Activated T-cell treated with anti-CD3 and anti-CD28 coated beads, Interleukin-2, amount 50 U/mL, for 72 hours (primary cell): ENCODE measurements around the gene TMPRSS7. TPM values are rescaled to one million over a fixed set of nuclear protein-coding genes. Genes with fewer than 3 reads are reported as not detected.
"Not testable (repeated sequence)": the region's sequence is repeated elsewhere in the genome, so short reads cannot be mapped to it uniquely, and the experiment has no call there.

Experiments
- ATAC-seq, 2 donors: fragments of 150-1000 bp; cut with Tn5 transposase; replicated peaks in 1 of 2; 2 replicates each; pipeline ENCODE4 v1.10.0; 2021; ENCODE audit warnings: moderate library complexity in 2 of 2, mild to moderate bottlenecking in 1 of 2
- DNase-seq, 2 donors: peaks; one replicate each; pipeline ENCODE4 v3.0.0; 2021 to 2022; ENCODE audit warnings: mixed read lengths in 1 of 2
- H3K27ac Mint-ChIP-seq: one replicate; pipeline ENCODE4 v1.8.0; 2022; ENCODE audit warnings: mild to moderate bottlenecking, moderate library complexity, mixed read lengths
- H3K27me3 Mint-ChIP-seq: one replicate; pipeline ENCODE4 v1.8.0; 2022; ENCODE audit warnings: low read depth, mixed read lengths
- H3K36me3 Mint-ChIP-seq, 2 donors: one replicate each; pipeline ENCODE4 v1.8.0; 2022; ENCODE audit warnings: mixed read lengths in 2 of 2, mild to moderate bottlenecking in 1 of 2; ENCODE audit not compliant: insufficient read depth in 2 of 2
- H3K4me1 Mint-ChIP-seq: one replicate; pipeline ENCODE4 v1.8.0; 2022; ENCODE audit warnings: low read depth, mixed read lengths
- H3K4me3 Mint-ChIP-seq, 2 donors: one replicate each; pipeline ENCODE4 v1.8.0; 2022; ENCODE audit warnings: mild to moderate bottlenecking in 2 of 2, mixed read lengths in 2 of 2, moderate library complexity in 2 of 2
- H3K9me3 Mint-ChIP-seq, 2 donors: one replicate each; pipeline ENCODE4 v1.8.0; 2022; ENCODE audit warnings: mixed read lengths in 2 of 2
- total RNA-seq, 2 donors: library from RNA; stranded (reverse); gene quantifications; one replicate each; pipeline ENCODE4 v1.2.3, GENCODE V29; 2022

The TMPRSS7 gene
- total RNA-seq, 2 donors from 2014 or later = 0.09 to 0.17 TPM

GRCh38 chr3:112018712-112019111 lies 15.8 kb upstream of the TMPRSS7 start:
- ATAC-seq (no peak), DNase-seq (no peak)
- peaks cover 10% of the 10 kb centered on the region for H3K4me1 Mint-ChIP-seq
- no peaks in the 10 kb centered on the region for H3K27me3 Mint-ChIP-seq
- no peak overlapping the region for H3K4me3 Mint-ChIP-seq
- no peaks in the 10 kb centered on the region for H3K9me3 Mint-ChIP-seq
- H3K27ac Mint-ChIP-seq = no peak overlapping the region
- H3K36me3 Mint-ChIP-seq = no peaks in the 10 kb centered on the region

DNA sequence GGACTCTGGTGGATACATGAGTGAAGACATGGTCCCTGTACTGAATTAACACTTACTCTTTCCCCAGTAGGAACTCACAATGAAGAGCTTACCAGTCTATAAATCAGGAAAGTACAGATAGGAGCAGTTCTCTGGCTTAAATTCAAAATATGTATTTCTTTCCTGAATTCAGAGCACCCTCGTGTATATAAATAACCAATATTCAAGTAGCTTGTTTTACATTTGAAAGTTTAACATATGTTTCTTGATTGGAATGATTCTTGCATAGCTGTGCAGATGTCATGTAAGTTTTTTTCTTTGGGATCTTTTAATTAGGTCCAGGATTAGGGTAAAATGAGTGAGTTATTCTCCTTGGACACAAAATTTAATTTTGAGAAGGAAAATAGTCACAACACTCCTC lies 14.8 kb upstream of the TMPRSS7 start:
- H3K4me1 Mint-ChIP-seq = peaks cover 6% of the 10 kb centered on the region
- ATAC-seq (no peak), DNase-seq (no peak)
- no peaks in the 10 kb centered on the region for H3K36me3 Mint-ChIP-seq
- no peak overlapping the region for H3K27ac Mint-ChIP-seq
- H3K4me3 Mint-ChIP-seq = no peak overlapping the region
- no peaks in the 10 kb centered on the region for H3K27me3 Mint-ChIP-seq
- H3K9me3 Mint-ChIP-seq = peaks cover 0 to 1% of the 10 kb centered on the region in 2 donors

DNA sequence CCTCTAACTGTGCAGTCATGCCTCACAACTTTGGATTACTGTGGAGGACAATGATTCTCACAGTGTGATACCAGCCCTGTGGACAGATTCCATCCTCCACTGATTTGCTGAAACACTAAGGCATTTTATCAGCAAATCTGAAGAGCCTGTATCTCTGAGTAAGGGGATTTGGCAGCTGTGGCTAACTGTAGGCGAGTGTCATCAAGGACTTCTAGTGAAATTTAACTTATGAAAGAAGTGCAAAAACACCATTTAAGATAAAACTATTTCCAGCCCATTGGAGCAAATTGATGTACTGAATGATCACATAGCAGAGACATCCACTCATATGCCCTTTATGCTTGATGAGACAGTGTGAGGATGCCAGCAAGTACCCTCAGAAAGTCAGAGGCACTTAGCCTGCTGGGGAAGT lies 13.9 kb upstream of the TMPRSS7 start:
- Mint-ChIP-seq H3K36me3 (no peaks in the 10 kb centered on the region), H3K27ac (no peak overlapping the region), H3K9me3 (peaks cover 0 to 1% of the 10 kb centered on the region in 2 donors), H3K27me3 (no peaks in the 10 kb centered on the region), H3K4me1 (peaks cover 6% of the 10 kb centered on the region), H3K4me3 (no peak overlapping the region)
- ATAC-seq (no peak), DNase-seq (no peak)

- ATAC-seq (no peak), DNase-seq (no peak)
- Mint-ChIP-seq H3K9me3 (peaks cover 0 to 1% of the 10 kb centered on the region in 2 donors), H3K27ac (no peak overlapping the region), H3K36me3 (no peaks in the 10 kb centered on the region), H3K27me3 (no peaks in the 10 kb centered on the region), H3K4me1 (no peaks in the 10 kb centered on the region), H3K4me3 (no peak overlapping the region)
Observed at GRCh38 chr3:112027142-112027541, 7.4 kb upstream of the TMPRSS7 start.

GRCh38 chr3:112027826-112028225 lies 6.7 kb upstream of the TMPRSS7 start:
- no peak for DNase-seq
- H3K4me3 Mint-ChIP-seq = no peak overlapping the region
- no peak for ATAC-seq

GRCh38 chr3:112030901-112031300 lies 3.6 kb upstream of the TMPRSS7 start:
- no peak overlapping the region for H3K27ac Mint-ChIP-seq
- H3K4me3 Mint-ChIP-seq = no peak overlapping the region
- no peaks in the 10 kb centered on the region for H3K4me1 Mint-ChIP-seq
- ATAC-seq = no peak
- no peaks in the 10 kb centered on the region for H3K27me3 Mint-ChIP-seq
- no peak for DNase-seq
- no peaks in the 10 kb centered on the region for H3K9me3 Mint-ChIP-seq
- H3K36me3 Mint-ChIP-seq = no peaks in the 10 kb centered on the region

More at GRCh38 chr3:112027826-112028225, 6.7 kb upstream of the TMPRSS7 start:
- H3K4me1 Mint-ChIP-seq = no peaks in the 10 kb centered on the region
- no peaks in the 10 kb centered on the region for H3K36me3 Mint-ChIP-seq
- H3K27ac Mint-ChIP-seq = no peak overlapping the region
- H3K9me3 Mint-ChIP-seq = peaks cover 0 to 1% of the 10 kb centered on the region in 2 donors
- no peaks in the 10 kb centered on the region for H3K27me3 Mint-ChIP-seq

DNA sequence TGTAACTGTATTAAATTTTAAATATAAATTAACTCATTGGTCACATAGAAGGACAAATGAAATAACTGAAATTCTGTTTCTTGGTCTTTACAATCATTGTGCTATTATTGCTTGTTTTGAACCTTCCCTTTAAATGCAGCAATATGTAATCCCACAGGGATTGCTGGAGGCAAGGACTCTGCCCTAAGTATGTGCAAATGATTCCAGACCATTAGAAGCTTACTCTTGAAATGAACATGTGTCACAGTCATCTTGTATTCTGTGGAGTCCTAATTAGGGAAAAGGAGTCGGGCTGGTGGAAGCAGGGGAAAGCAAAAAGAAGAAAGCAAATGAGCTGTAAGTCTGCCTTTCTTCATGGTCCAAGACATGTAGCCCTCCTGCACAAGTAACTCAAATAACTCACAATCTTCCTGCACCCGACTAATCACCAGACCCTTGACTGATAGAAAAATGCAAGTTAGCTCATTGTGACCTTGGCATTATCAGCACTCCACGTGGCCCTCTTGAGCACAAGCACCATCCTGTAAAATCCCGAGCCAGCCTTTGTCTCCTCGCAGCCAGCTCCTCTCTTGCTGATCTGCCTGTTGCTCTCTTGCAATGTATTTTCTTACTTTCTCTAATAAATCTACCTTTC lies 2.3 kb upstream of the TMPRSS7 start:
- H3K9me3 Mint-ChIP-seq = no peaks in the 10 kb centered on the region
- DNase-seq (no peak), ATAC-seq (no peak)
- no peaks in the 10 kb centered on the region for H3K36me3 Mint-ChIP-seq
- H3K27ac Mint-ChIP-seq = no peak overlapping the region
- no peak overlapping the region for H3K4me3 Mint-ChIP-seq
- no peaks in the 10 kb centered on the region for H3K27me3 Mint-ChIP-seq
- H3K4me1 Mint-ChIP-seq = no peaks in the 10 kb centered on the region

DNA sequence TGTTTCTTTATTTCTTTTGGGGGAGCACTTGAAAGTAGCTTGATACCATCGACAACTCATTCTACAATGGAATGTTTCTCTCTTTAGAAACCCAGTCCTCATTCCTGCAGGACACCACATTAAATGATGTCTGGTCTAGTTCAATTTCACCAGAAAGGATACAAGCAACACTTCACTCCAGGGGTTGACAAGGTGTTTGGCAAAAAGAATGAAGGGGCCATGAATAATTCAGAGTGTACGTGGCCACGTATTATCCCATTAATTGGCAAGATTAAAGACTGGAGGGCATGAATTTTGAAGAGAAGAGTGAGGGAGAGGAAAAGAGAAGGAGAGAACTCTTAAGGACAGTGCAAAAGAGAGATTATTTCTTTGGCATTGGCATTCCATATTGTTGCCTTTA lies 705 bp downstream of the TMPRSS7 start:
- Mint-ChIP-seq H3K36me3 (peaks cover 0 to 2% of the 10 kb centered on the region in 2 donors), H3K4me3 (no peak overlapping the region), H3K4me1 (no peaks in the 10 kb centered on the region), H3K9me3 (peaks cover 0 to 3% of the 10 kb centered on the region in 2 donors), H3K27ac (no peak overlapping the region), H3K27me3 (no peaks in the 10 kb centered on the region)
- DNase-seq (no peak), ATAC-seq (no peak)

- H3K27me3 Mint-ChIP-seq, H3K4me3 Mint-ChIP-seq, H3K36me3 Mint-ChIP-seq, H3K9me3 Mint-ChIP-seq, H3K4me1 Mint-ChIP-seq, H3K27ac Mint-ChIP-seq, DNase-seq, ATAC-seq: not testable (repeated sequence)
Observed at GRCh38 chr3:112037194-112037593, 2.7 kb downstream of the TMPRSS7 start.

GRCh38 chr3:112038863-112039262 lies 4.3 kb downstream of the TMPRSS7 start:
- H3K4me3 Mint-ChIP-seq = no peak overlapping the region
- H3K4me1 Mint-ChIP-seq = no peaks in the 10 kb centered on the region
- DNase-seq (no peak), ATAC-seq (no peak)
- no peak overlapping the region for H3K27ac Mint-ChIP-seq
- no peaks in the 10 kb centered on the region for H3K27me3 Mint-ChIP-seq
- H3K9me3 Mint-ChIP-seq = peaks cover 0 to 3% of the 10 kb centered on the region in 2 donors
- peaks cover 0 to 2% of the 10 kb centered on the region in 2 donors for H3K36me3 Mint-ChIP-seq

DNA sequence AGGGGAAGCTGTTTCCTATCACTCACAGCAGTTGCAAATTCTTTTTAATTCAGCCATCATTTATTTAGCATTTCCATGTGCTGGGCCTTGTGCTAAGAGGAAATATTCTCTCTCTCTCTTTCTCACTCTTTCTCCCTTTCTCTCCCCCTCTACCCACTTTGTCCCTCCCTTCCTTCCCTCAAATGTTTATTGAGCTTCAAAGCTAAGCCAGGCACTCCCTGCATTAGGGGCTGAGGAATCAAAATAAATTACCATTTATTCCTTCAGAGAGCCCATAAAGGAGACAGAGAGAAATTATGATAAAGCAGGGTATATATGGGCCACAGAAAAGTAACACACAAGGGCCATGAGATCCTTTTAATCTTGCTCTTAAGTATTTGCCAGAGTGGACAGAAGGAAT lies 6.8 kb downstream of the TMPRSS7 start:
- H3K4me1 Mint-ChIP-seq = no peaks in the 10 kb centered on the region
- ATAC-seq = no peak
- no peak overlapping the region for H3K4me3 Mint-ChIP-seq
- H3K9me3 Mint-ChIP-seq = peaks cover 0 to 3% of the 10 kb centered on the region in 2 donors
- no peaks in the 10 kb centered on the region for H3K27me3 Mint-ChIP-seq
- H3K36me3 Mint-ChIP-seq = peaks cover 0 to 2% of the 10 kb centered on the region in 2 donors
- H3K27ac Mint-ChIP-seq = no peak overlapping the region
- no peak for DNase-seq

DNA sequence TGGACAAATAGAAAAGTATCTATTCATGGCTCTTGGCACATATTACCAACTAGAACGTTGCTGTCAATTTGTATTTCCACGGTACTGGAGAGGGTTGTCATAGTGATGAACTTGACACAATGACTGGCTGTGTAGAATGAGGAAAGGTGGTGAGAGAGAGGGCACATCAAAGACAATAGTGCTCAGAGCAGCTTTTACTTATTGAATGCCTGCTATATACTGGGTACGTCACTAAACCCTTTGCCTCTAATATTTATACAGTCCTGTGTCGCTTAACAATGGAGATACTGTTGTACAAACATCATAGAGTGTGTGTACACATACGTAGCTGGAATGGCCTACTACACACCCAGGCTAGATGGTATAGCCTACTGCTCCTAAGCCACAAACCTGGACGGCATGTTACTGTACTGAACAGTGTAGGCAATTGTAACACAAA lies 8.3 kb downstream of the TMPRSS7 start:
- Mint-ChIP-seq H3K27me3 (no peaks in the 10 kb centered on the region), H3K9me3 (no peaks in the 10 kb centered on the region), H3K4me1 (peaks cover 7% of the 10 kb centered on the region), H3K27ac (no peak overlapping the region), H3K4me3 (no peak overlapping the region), H3K36me3 (no peaks in the 10 kb centered on the region)
- DNase-seq (no peak), ATAC-seq (peak in 1 of 2 donors; percentile 16)

- Mint-ChIP-seq H3K36me3 (no peaks in the 10 kb centered on the region), H3K9me3 (no peaks in the 10 kb centered on the region), H3K4me3 (no peak overlapping the region), H3K27me3 (no peaks in the 10 kb centered on the region), H3K27ac (no peak overlapping the region), H3K4me1 (peaks cover 7% of the 10 kb centered on the region)
- DNase-seq (peak; percentile 52 to 60), ATAC-seq (peak; percentile 95)
Observed at GRCh38 chr3:112043621-112044201, 9.2 kb downstream of the TMPRSS7 start.

DNA sequence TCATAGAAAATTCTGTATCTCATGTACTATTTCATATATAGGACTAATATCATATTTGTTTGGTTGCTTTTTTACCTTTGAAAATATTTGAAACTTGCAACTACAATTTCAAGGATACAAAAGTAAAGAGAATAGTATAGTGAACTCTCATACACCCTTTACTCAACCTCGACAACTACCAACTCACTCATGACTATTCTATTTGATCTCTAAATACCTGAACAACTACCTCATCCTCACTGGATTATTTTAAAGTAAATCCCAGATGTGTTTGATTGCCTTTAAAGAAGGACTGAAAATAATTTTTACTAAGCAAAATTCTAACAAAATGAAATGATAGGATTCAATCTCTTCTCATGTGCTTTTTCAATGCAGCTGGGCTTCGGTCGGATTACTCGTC lies 12.1 kb downstream of the TMPRSS7 start:
- Mint-ChIP-seq H3K27ac (no peak overlapping the region), H3K4me1 (peaks cover 7% of the 10 kb centered on the region), H3K36me3 (no peaks in the 10 kb centered on the region), H3K9me3 (no peaks in the 10 kb centered on the region), H3K27me3 (no peaks in the 10 kb centered on the region), H3K4me3 (no peak overlapping the region)
- no peak for DNase-seq
- no peak for ATAC-seq
